ENCODE measurements around the gene LETM1. TPM values are rescaled to one million over a fixed set of nuclear protein-coding genes. Genes with fewer than 3 reads are reported as not detected.

Gene LETM1
- total and polyA plus RNA-seq, 2 of the 13 experiments (the other 11 are each of a cell fraction or from before 2014, with no cell fraction given), result 9.7 to 41.6 TPM

DNA sequence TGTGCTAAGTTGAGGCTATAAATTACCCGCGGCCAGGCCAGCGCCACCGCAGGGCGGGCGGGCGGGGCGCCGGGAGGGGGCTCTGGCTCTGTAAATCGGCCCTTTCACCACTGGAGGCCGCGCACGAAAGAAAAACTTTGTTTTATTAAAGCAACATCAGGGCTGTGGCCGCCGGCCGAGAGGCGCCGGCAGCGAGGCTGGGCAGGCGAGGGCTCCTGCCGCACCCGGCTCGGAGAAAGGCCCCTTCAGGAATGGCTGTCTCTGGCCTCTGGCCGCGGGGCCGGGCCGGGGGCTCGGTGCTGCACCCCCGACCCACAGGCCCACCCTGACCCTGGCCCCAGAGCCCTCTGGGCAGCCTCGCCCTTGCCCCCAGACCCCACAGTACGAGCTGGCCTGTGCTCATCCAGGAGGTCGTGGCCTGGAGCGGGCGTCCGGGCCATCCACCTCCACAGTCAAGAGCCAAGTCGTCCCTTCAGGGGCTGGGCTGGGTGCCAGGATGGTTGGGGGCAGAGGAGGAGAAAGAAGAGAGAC, 92.3 kb downstream of the LETM1 start:
- CTCF ChIA-PET (ENCODE audit: low intra/inter-chr PET ratio, low total read pairs), result interaction anchor here (2.2 kb wide), 1 partner anchor 46 kb away, joined by 14 read pairs; no protein-coding TSS in a partner anchor
- no peaks in the 10 kb centered on the region for H4K20me1 ChIP-seq (ENCODE audit: insufficient read depth, low read length)
- H3K27me3 ChIP-seq (ENCODE audit: control insufficient read depth in 1 of 2, insufficient read depth in 2 of 2, low read length in 2 of 2), result no peaks in the 10 kb centered on the region
- in situ Hi-C loops (cut with HindIII; ENCODE audit: extremely low pct_ligation_motif_present, low pct_unique_long_range_greater_than_20kb), result no loop called here
- H3K79me2 ChIP-seq (ENCODE audit: insufficient read depth, low read length), result no peaks in the 10 kb centered on the region
- no peaks in the 10 kb centered on the region for H3K9me3 ChIP-seq (ENCODE audit: low read length)
- H3K4me2 ChIP-seq (ENCODE audit: low read depth, low read length), result peak overlapping the region; percentile 95
- POLR2A ChIA-PET, result interaction anchor here (0.8 to 34.3 kb wide), 7 partner anchors 9 to 45 kb away, joined by 3 to 1258 read pairs (median 4); partner anchors contain the start of gene FGFR3
- FAIRE-seq (no peak), DNase-seq (ENCODE audit: low spot score) (peak; percentile 73), ATAC-seq (peak; percentile 14)
- no TSS peak for BruUV-seq (replicated peaks)
- H3K9ac ChIP-seq (ENCODE audit: insufficient read depth, low read depth, low read length), result peak overlapping the region; percentile 77
- no peaks in the 10 kb centered on the region for H3K36me3 ChIP-seq (replicated peaks in 1 of 2; ENCODE audit: control insufficient read depth in 1 of 2, insufficient read depth in 2 of 2, low read length in 2 of 2)
- H2AFZ ChIP-seq (ENCODE audit: low read length), result no peak overlapping the region
- intact Hi-C loops (cut with micrococcal nuclease; ENCODE audit: unreplicated experiment), result loop anchor here (1.0 kb wide), 1 partner anchor 47 kb away; no protein-coding TSS in a partner anchor
- H3K4me3 ChIP-seq (replicated peaks in 1 of 3; ENCODE audit: insufficient read depth in 1 of 3, low read depth in 2 of 3, low read length in 3 of 3), result peak overlapping the region; percentile 61 to 79 (median 74)
- H3K4me1 ChIP-seq (ENCODE audit: insufficient read depth, low read length), result peaks cover 79% of the 10 kb centered on the region
- no CpG with 5 or more reads among the region's 36 CpGs for WGBS (ENCODE audit: low lambda C conversion rate)
- H3K27ac ChIP-seq (ENCODE audit: extremely low read length, insufficient read depth, low read length), result peak overlapping the region; percentile 75
- TF ChIP-seq, protein P1, sequence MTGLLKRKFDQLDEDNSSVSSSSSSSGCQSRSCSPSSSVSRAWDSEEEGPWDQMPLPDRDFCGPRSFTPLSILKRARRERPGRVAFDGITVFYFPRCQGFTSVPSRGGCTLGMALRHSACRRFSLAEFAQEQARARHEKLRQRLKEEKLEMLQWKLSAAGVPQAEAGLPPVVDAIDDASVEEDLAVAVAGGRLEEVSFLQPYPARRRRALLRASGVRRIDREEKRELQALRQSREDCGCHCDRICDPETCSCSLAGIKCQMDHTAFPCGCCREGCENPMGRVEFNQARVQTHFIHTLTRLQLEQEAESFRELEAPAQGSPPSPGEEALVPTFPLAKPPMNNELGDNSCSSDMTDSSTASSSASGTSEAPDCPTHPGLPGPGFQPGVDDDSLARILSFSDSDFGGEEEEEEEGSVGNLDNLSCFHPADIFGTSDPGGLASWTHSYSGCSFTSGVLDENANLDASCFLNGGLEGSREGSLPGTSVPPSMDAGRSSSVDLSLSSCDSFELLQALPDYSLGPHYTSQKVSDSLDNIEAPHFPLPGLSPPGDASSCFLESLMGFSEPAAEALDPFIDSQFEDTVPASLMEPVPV (CRISPR knock-in tag; IDR thresholded peaks at IDR 0.05), result peak; percentile 58; the same call in 1 of the 2 replicates
- 0 out of 2 replicates have a peak, but pooled peaks have one; percentile 16 for TF ChIP-seq ZNF335 (CRISPR knock-in tag; IDR thresholded peaks at IDR 0.05)
- TF ChIP-seq ARNT2 (CRISPR knock-in tag; IDR thresholded peaks at IDR 0.05; ENCODE audit: low read depth), result no peak
- TF ChIP-seq ZBTB8A (CRISPR knock-in tag; IDR thresholded peaks at IDR 0.05; ENCODE audit: borderline replicate concordance, low read depth), result peak; percentile 67; the same call in 1 of the 2 replicates
- peak; percentile 35; the same call in 1 of the 2 replicates for TF ChIP-seq ZNF605 (CRISPR knock-in tag; IDR thresholded peaks at IDR 0.05)
- 0 out of 2 replicates have a peak, but pooled peaks have one; percentile 68 for TF ChIP-seq ZNF550 (CRISPR knock-in tag; IDR thresholded peaks at IDR 0.05; ENCODE audit: borderline replicate concordance)
- TF ChIP-seq ESRRA (CRISPR knock-in tag; IDR thresholded peaks at IDR 0.05; ENCODE audit: low read depth), result peak; percentile 16; the same call in 1 of the 2 replicates
- TF ChIP-seq, protein P2, sequence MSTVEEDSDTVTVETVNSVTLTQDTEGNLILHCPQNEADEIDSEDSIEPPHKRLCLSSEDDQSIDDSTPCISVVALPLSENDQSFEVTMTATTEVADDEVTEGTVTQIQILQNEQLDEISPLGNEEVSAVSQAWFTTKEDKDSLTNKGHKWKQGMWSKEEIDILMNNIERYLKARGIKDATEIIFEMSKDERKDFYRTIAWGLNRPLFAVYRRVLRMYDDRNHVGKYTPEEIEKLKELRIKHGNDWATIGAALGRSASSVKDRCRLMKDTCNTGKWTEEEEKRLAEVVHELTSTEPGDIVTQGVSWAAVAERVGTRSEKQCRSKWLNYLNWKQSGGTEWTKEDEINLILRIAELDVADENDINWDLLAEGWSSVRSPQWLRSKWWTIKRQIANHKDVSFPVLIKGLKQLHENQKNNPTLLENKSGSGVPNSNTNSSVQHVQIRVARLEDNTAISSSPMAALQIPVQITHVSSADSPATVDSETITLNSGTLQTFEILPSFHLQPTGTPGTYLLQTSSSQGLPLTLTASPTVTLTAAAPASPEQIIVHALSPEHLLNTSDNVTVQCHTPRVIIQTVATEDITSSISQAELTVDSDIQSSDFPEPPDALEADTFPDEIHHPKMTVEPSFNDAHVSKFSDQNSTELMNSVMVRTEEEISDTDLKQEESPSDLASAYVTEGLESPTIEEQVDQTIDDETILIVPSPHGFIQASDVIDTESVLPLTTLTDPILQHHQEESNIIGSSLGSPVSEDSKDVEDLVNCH (CRISPR knock-in tag; IDR thresholded peaks at IDR 0.05), result no peak
- TF ChIP-seq, protein P3, sequence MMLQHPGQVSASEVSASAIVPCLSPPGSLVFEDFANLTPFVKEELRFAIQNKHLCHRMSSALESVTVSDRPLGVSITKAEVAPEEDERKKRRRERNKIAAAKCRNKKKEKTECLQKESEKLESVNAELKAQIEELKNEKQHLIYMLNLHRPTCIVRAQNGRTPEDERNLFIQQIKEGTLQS (CRISPR knock-in tag; IDR thresholded peaks at IDR 0.05), result 0 out of 2 replicates have a peak, but pooled peaks have one; percentile 23
- TF ChIP-seq KAT7 (CRISPR knock-in tag; IDR thresholded peaks at IDR 0.05; ENCODE audit: borderline replicate concordance), result 0 out of 2 replicates have a peak, but pooled peaks have one; percentile 42
- 0 out of 2 replicates have a peak, but pooled peaks have one; percentile 34 for TF ChIP-seq ZNF556 (CRISPR knock-in tag; IDR thresholded peaks at IDR 0.05; ENCODE audit: borderline replicate concordance)
- no peak for TF ChIP-seq ZNF484 (CRISPR knock-in tag; IDR thresholded peaks at IDR 0.05; ENCODE audit: borderline replicate concordance, low read depth)
- 0 out of 2 replicates have a peak, but pooled peaks have one; percentile 49 for TF ChIP-seq DR1 (CRISPR knock-in tag; IDR thresholded peaks at IDR 0.05)
- TF ChIP-seq NR2C2 (CRISPR knock-in tag; IDR thresholded peaks at IDR 0.05; ENCODE audit: borderline replicate concordance), result 0 out of 2 replicates have a peak, but pooled peaks have one; percentile 16
- TF ChIP-seq ARHGAP35 (CRISPR knock-in tag; IDR thresholded peaks at IDR 0.05; ENCODE audit: borderline replicate concordance), result no peak
- TF ChIP-seq ZNF225 (CRISPR knock-in tag; IDR thresholded peaks at IDR 0.05), result 0 out of 2 replicates have a peak, but pooled peaks have one; percentile 29
- no peak for TF ChIP-seq FOSL2 (CRISPR knock-in tag; IDR thresholded peaks at IDR 0.05)
- 0 out of 2 replicates have a peak, but pooled peaks have one; percentile 19 for TF ChIP-seq KMT2B (CRISPR knock-in tag; IDR thresholded peaks at IDR 0.05)
- peak; percentile 86 for TF ChIP-seq AGO1 (IDR thresholded peaks at IDR 0.05; ENCODE audit: low read depth, low read length, poor library complexity, severe bottlenecking)
- TF ChIP-seq ZNF782 (CRISPR knock-in tag; IDR thresholded peaks at IDR 0.05; ENCODE audit: borderline replicate concordance), result peak; percentile 61; the same call in 1 of the 2 replicates
